OCI-LY1 (cell line): Measurements from ENCODE around the gene POLR2B.

Source experiments
- H2AFZ ChIP-seq: fragments of 200-600 bp; sonication (generic), shearing (Covaris generic); 2 replicates; pipeline ENCODE4 v1.6.0; 2014; ENCODE audit warnings: antibody characterized with exemption, mild to moderate bottlenecking, low read length
- H3F3A ChIP-seq: fragments of 200-600 bp; sonication (generic), shearing (Covaris generic); 2 replicates; pipeline ENCODE4 v1.6.0; 2014; ENCODE audit warnings: mild to moderate bottlenecking, antibody characterized with exemption, low read length, moderate library complexity; ENCODE audit not compliant: insufficient read depth
- H3K27ac ChIP-seq: fragments of 200-600 bp; sonication (generic); 2 replicates; pipeline ENCODE4 v1.5.1; 2014; ENCODE audit warnings: low read length, mixed run types, mild to moderate bottlenecking, low read depth; ENCODE audit not compliant: poor library complexity, severe bottlenecking
- H3K27me3 ChIP-seq: fragments of 200-600 bp; sonication (generic); 2 replicates; pipeline ENCODE4 v1.6.0; 2014; ENCODE audit warnings: antibody characterized with exemption, mild to moderate bottlenecking, low read length, moderate library complexity; ENCODE audit not compliant: insufficient read depth
- H3K36me3 ChIP-seq: fragments of 200-600 bp; sonication (generic); 2 replicates; pipeline ENCODE4 v1.6.1; 2014; ENCODE audit warnings: mild to moderate bottlenecking, antibody characterized with exemption, low read length, moderate library complexity, mixed read lengths; ENCODE audit not compliant: insufficient read depth
- H3K4me1 ChIP-seq: fragments of 200-600 bp; sonication (generic); 2 replicates; pipeline ENCODE4 v1.5.1; 2014; ENCODE audit warnings: mild to moderate bottlenecking, low read length, moderate library complexity; ENCODE audit not compliant: insufficient read depth, severe bottlenecking
- H3K4me2 ChIP-seq: fragments of 200-600 bp; sonication (generic), shearing (Covaris generic); 2 replicates; pipeline ENCODE4 v1.6.1; 2014; ENCODE audit warnings: low read length
- H3K4me3 ChIP-seq: fragments of 200-600 bp; sonication (generic); 2 replicates; pipeline ENCODE4 v1.5.1; 2014; ENCODE audit warnings: low read length, low read depth, mild to moderate bottlenecking, mixed read lengths; ENCODE audit not compliant: poor library complexity, severe bottlenecking
- H3K79me2 ChIP-seq: fragments of 200-600 bp; shearing (Covaris generic); 2 replicates; pipeline ENCODE4 v1.6.1; 2016; ENCODE audit warnings: mixed run types, low read length, mixed read lengths; ENCODE audit not compliant: insufficient read depth
- H3K9ac ChIP-seq: fragments of 200-600 bp; sonication (generic), shearing (Covaris generic); 2 replicates; pipeline ENCODE4 v1.6.1; 2014; ENCODE audit warnings: mild to moderate bottlenecking, low read length, mixed read lengths
- H3K9me2 ChIP-seq: fragments of 200-600 bp; sonication (generic), shearing (Covaris generic); 2 replicates; pipeline ENCODE4 v1.6.1; 2014; ENCODE audit warnings: low read depth, mild to moderate bottlenecking, low read length, mixed read lengths
- H3K9me3 ChIP-seq: fragments of 200-600 bp; shearing (Covaris generic); 2 replicates; pipeline ENCODE4 v1.6.1; 2014; ENCODE audit warnings: low read length, mixed read lengths
- H4K20me1 ChIP-seq: fragments of 200-600 bp; sonication (generic), shearing (Covaris generic); 2 replicates; pipeline ENCODE4 v1.6.0; 2016; ENCODE audit warnings: mild to moderate bottlenecking, low read length; ENCODE audit not compliant: insufficient read depth
- EZH2 ChIP-seq: fragments of 200-600 bp; sonication (generic), shearing (Covaris generic); IDR thresholded peaks from 2 replicates; pipeline ENCODE4 v1.8.0; 2017; ENCODE audit warnings: borderline replicate concordance, mixed run types, mild to moderate bottlenecking, antibody characterized with exemption, low read length, moderate library complexity, mixed read lengths
- TF ChIP-seq, protein P1 (sequence below): fragments of 200-600 bp; sonication (generic), shearing (Covaris generic); IDR thresholded peaks from 2 replicates; pipeline ENCODE4 v1.5.1; 2017; ENCODE audit warnings: mild to moderate bottlenecking, antibody characterized with exemption, low read length, moderate library complexity, mixed read lengths

Gene POLR2B

DNA sequence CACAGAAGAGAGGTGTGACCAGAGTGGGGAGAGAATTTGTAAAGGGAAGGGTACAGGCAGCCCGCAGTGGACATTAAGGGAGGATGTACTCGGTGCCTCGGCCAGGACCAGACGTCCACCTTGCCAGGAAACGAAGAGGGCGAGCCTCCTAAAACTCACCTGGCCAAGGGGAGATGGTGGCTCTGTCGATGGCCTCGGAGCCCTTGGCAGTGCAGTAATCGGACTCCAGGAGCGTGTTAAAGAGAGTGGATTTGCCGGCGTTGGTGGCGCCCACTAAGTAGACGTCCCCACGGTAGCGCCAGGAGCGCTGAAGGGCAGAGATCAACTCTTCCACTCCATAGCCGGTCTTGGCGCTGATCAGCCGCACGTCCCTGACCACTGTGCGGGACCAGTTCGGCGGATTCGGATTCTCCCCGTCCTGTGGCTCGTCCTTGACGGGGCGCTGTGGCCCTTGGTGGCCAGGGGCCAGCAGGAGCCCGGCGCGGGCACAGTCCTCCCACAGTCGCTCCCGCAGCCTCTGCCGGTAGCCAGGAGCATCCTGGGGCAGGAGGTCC, 2.3 kb upstream of the POLR2B start:
- TF ChIP-seq EZH2, result no peak
- TF ChIP-seq, protein P1, sequence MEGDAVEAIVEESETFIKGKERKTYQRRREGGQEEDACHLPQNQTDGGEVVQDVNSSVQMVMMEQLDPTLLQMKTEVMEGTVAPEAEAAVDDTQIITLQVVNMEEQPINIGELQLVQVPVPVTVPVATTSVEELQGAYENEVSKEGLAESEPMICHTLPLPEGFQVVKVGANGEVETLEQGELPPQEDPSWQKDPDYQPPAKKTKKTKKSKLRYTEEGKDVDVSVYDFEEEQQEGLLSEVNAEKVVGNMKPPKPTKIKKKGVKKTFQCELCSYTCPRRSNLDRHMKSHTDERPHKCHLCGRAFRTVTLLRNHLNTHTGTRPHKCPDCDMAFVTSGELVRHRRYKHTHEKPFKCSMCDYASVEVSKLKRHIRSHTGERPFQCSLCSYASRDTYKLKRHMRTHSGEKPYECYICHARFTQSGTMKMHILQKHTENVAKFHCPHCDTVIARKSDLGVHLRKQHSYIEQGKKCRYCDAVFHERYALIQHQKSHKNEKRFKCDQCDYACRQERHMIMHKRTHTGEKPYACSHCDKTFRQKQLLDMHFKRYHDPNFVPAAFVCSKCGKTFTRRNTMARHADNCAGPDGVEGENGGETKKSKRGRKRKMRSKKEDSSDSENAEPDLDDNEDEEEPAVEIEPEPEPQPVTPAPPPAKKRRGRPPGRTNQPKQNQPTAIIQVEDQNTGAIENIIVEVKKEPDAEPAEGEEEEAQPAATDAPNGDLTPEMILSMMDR, result no peak
- Histone ChIP-seq H2AFZ (no peak overlapping the region), H3K9me2 (no peaks in the 10 kb centered on the region), H3K27ac (no peak overlapping the region), H3K4me1 (peaks cover 42% of the 10 kb centered on the region), H3K79me2 (peaks cover 47% of the 10 kb centered on the region), H3K9me3 (0 out of 2 replicates have a peak, but pooled peaks cover 3% of the 10 kb centered on the region), H3K36me3 (peaks cover 52% of the 10 kb centered on the region), H3F3A (no peaks in the 10 kb centered on the region), H3K4me3 (peak overlapping the region; percentile 87), H3K9ac (peak overlapping the region; percentile 91), H3K4me2 (peak overlapping the region; percentile 99), H4K20me1 (peaks cover 2% of the 10 kb centered on the region; the same call in 1 of the 2 replicates), H3K27me3 (no peaks in the 10 kb centered on the region)

GRCh38 chr4:56976837-56977320, 1.8 kb upstream of the POLR2B start:
- TF ChIP-seq EZH2, result no peak
- TF ChIP-seq, protein P1, result no peak
- peaks cover 47% of the 10 kb centered on the region for H3K4me1 ChIP-seq
- H3K4me2 ChIP-seq, result peak overlapping the region; percentile 99
- peak overlapping the region; percentile 92 for H3K27ac ChIP-seq
- 0 out of 2 replicates have a peak, but pooled peaks cover 3% of the 10 kb centered on the region for H3K9me3 ChIP-seq
- peaks cover 52% of the 10 kb centered on the region for H3K36me3 ChIP-seq
- H3K4me3 ChIP-seq, result peak overlapping the region; percentile 87
- H3K79me2 ChIP-seq, result peaks cover 53% of the 10 kb centered on the region
- H3K27me3 ChIP-seq, result no peaks in the 10 kb centered on the region
- H3F3A ChIP-seq, result no peaks in the 10 kb centered on the region
- H2AFZ ChIP-seq, result no peak overlapping the region
- H4K20me1 ChIP-seq, result peaks cover 2% of the 10 kb centered on the region; the same call in 1 of the 2 replicates
- H3K9me2 ChIP-seq, result no peaks in the 10 kb centered on the region
- H3K9ac ChIP-seq, result peak overlapping the region; percentile 91

DNA sequence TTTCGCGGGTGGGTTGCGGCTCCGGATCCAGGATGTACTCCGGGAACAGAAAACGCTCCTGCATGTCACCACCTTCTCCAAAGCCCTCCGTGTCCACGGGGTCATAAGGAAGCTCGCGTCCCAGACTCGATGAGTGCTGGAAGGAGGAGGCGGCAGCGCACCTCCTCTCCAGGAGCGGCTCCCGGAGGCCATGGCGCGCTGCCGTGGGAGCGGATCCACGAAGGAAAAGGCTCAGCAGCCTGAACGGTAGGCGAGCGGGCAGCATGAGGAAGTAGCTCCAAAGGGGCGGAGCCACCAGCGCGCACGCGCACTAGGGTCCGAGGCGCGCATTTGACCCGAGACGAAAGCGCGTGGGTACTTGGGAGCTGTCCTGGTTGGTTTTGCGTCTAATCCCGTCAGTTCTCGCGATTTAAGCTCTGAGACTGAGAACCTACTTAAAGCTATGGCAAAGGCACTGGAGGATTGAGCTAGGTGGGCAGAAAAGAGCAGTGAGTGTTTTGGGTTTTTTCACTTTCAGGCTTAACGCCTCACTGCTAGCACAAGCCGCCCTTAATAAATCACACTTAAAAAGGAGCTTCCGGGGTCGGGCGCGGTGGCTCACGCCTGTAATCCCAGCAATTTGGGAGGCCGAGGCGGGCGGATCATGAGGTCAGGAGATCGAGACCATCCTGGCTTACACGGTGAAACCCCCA, 1.2 kb upstream of the POLR2B start, which contains the start of gene NOA1:
Gene NOA1, minus strand, starts transcription at position 286 of the 692 bp plus-strand sequence. Its CDS starts 21 bp downstream, at position 265.
- TF ChIP-seq, protein P1, result no peak
- TF ChIP-seq EZH2, result no peak
- peak within 1 kb of the TSS; percentile 87 for H3K4me3 ChIP-seq
- H2AFZ ChIP-seq, result no peak within 1 kb of the TSS
- H3K36me3 ChIP-seq, result peaks cover 49% of the 10 kb centered on the region
- peaks cover 53% of the 10 kb centered on the region for H3K4me1 ChIP-seq
- H3K9me3 ChIP-seq, result 0 out of 2 replicates have a peak, but pooled peaks cover 3% of the 10 kb centered on the region
- no peaks in the 10 kb centered on the region for H3K9me2 ChIP-seq
- peak within 1 kb of the TSS; percentile 92 for H3K27ac ChIP-seq
- H4K20me1 ChIP-seq, result peaks cover 2% of the 10 kb centered on the region; the same call in 1 of the 2 replicates
- H3K9ac ChIP-seq, result peak within 1 kb of the TSS; percentile 91
- peak within 1 kb of the TSS; percentile 99 for H3K4me2 ChIP-seq
- H3K27me3 ChIP-seq, result no peaks in the 10 kb centered on the region
- H3F3A ChIP-seq, result no peaks in the 10 kb centered on the region
- H3K79me2 ChIP-seq, result peaks cover 59% of the 10 kb centered on the region
